GM04504 (cell line): ENCODE data around the gene AFTPH.
"Not testable (repeated sequence)": the region's sequence is repeated elsewhere in the genome, so short reads cannot be mapped to it uniquely, and the experiment has no call there.

Experiments used
- DNase-seq: peaks from one replicate; pipeline ENCODE4 v3.0.0-alpha.2; 2012; ENCODE audit warnings: low read depth

Gene AFTPH

DNA sequence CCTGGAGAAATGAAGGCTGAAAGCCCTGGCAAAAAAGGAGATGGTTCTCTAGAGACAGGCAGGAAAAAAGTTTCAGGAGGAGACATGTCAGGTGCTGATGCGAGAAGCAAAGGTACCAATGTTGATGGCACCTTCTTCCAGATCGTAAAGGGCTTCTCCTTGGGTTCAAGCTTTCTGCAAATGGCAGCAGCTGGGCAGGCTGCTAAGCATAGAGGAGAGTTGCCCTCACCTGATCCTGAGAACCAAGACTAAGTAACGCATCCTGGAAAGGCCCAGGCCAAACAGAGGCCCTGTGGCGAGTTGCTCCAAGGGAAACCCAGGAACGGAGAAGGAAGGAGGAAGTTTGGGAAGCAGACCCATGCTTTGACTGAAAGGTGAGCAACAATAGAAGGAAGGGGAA, 23.6 kb upstream of the AFTPH start:
- DNase-seq: no peak

DNA sequence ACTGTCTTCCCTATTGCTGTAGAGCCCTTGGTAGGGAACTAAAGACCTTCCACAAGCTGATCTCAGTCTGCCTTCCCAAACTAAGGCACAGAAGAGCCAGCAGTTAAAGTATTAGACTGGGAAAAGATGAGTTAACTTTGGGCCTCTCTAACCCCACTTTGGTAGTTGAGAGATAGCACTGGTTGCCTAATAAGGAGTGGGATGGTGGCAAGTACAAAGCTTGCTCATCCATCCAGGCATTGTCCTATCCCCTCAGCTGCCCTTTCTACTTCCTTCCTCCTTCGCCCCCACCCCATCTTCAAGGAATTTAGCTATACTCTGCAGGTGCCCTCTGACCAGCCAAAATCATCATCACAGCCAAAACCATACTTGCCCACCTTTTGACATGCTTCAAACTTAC, 22.2 kb upstream of the AFTPH start:
- DNase-seq: no peak

DNA sequence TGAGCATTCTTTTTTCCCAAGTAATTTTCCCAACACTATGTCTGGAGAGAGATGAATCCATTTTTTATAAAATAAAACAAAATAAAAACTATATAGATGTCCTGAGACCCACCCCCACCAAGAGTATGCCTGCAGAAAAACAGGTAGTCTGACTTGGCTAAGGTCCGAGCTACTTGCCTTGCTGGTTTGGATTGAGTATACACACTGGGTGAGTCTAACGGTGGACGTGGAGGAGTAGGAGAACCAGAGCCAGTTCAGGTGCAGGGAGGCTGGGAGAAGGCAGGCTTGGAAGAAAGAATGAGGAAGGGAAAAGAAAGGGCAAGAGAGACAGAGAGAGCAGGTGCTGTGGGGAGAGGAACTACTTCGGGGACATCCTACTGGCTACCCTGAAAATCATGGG, 21.3 kb upstream of the AFTPH start:
- DNase-seq: no peak

DNA sequence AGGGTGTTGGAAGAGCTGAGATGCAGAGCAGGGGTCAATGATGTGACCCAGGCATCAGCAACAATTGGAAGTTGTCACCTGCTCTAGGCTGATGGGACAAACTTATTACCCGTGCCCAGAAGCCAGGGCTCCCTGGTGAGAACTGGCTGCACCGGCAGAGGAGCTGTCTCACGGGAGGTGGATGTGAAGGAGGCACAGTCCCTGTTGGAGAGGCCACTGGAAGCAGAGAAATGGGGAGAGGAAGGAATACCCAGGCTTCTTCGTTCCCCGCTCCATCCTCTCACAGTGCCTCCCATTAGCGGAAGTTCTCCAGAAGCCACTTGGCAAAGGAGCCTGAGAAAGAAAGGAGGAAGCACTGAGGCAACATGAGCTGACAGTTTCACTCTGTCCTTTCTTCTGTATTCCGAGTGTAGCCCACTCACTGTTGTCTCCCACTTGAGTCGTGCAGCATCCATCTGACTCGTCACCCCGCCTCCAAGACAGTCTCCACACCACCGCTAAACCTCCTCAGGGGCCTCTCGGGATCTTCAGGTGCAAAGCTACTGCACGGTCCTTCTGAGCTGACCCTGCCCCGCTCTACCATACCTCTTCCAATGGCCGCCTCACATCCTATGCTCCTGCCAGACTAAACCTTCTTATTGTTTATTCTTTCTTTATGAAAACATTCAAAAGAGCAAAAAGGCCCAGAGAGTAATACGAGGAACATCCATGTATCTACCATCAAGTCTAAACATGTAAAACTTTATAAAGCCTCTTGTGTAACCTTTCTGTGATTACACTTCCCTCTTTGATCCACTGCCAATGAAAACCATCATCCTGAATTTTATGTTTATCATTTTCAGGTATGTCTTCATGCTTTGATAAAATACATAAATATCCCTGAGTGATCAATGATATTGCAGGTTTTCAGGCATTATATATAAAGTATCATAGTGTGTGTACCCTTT, 19.1 kb upstream of the AFTPH start:
- no peak for DNase-seq

DNA sequence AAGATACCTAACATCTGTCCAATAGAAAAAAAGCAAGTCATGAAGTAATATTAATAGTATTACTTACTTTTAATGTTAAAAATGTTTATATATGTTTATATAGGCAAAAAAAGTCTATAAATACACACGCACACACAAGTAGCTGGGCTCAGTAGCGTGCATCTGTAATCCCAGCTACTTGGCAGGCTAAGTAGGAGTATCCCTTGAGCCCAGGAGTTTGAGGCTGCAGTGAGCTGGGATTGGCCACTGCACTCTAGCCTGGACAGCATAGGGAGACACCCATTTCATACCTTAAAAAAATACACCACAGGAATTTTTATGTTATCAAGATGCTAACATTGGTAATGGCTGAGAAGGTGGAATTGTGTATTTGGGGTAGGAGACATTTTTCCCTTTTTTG, 17.4 kb upstream of the AFTPH start:
- DNase-seq: no peak

DNA sequence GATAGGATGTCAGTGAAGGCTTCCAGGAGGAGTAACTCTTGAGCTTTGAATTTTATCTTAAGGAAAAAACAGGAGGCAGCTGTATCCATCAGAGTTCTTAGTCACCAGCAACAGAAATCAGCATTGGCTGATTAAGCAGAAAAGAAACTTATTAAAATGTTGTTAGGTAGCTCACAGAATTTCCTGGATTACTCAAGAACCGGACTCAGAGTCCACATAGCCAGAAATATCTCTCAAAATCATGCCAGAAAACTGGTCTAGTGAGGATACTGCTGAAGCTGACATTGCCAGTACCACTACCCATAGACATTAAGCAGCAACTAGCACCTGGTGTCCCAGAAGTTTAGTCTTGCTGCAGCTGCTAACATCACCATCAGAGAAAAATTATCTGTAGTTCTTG, 10.1 kb upstream of the AFTPH start:
- DNase-seq: no peak

DNA sequence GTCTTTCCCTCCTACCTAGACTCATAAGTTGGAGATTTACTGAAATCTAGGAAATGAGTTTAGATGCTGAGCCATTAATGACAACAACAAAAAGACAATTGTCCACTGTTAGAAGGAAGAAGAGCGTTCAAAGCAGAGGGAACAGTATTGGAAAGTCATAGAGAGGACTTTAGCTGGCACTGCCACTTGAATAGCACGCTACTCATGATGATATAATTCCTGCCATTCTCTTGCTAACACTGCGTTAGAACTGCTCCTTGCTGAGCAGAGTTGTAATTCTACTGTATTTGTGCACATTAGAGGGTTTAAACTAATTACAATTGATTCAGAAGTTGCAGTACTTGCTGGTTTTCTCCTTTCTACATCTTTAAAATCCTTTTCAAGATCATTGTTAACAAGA, 9.0 kb upstream of the AFTPH start:
- DNase-seq: no peak

DNA sequence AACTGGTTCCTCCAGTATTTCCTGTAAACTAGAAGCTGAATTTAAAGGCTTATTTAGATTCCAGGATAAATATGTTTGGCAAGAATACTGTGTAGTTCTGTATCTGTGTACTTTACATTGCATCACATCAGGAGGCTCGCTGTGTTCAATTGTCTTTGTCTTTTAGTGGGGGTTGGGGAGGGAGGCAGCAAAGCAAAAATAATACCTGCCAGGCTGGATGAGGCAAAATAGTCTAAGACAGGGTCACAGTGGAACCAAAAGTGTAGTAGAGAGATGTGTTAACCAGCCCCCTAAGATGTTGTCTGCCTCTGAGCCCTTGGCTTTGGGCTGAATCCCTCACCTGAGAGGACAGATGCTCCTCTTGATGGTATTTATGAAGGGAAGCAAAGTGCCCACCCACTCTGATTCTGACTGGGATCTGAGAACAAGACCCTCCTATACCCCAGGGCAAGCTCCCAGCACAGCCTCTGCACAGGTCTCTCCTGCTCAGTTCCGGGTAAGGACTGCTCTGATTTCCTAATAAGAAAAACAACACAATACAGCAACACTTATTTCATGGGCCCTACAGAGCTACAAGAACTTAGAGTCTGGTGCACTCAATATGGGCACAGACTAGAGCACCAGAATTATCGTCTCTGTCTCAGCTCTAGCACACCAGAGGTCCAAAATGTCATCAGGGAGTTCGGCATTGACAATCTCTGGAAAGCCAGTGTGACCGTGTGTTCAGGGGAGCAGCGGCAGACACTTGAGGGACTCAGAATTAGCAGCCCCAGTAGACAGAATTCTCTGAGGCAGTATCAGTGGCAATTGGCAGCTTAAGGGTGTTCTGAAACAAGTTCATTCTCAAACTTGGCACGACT, 7.2 kb upstream of the AFTPH start:
- DNase-seq: no peak

DNA sequence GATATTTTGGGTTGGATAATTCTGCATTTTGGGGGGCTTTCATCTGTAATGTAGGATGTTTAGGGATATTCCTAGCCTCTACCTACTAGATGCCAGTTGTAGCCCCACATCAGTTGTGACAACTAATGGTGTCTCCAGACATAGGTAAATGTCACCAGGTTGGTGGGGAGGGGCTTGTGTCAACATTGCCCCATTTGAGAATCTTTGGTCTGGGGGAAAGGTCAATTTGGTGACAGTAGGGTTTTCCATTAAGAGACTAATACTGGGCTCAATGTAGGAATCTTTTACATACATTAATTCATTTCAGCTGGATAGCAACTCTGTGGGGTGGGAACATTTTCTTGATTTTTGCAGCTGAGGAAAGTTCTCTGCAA, 6.6 kb upstream of the AFTPH start:
- no peak for DNase-seq

DNA sequence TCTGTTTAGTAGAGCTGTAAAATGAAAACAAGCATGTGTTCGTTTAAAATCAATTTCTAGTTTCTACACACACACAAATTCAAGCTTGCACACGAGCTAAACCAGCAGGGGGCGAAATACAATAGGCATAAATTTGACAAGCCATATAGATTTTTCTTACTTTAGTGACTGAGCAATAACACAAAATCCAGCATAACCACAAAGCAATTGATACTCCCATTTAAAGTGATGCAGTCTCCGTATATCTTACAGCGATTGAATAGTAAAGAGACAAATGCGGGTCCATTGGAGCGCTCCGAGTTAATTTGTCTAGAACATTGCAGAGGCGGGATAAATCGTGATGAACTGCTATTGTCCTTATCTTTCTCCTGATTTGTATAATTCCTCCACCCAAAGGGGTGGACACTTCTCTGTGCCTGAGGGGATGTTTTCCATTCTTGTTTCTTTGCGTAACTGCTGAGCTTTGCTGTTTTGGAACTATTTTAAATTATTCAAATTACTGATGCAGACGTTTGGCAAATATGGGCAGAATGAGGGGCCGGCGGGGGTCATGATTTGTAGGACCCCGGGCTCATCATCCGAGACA, 1.2 kb upstream of the AFTPH start:
- DNase-seq: peak; percentile 54

DNA sequence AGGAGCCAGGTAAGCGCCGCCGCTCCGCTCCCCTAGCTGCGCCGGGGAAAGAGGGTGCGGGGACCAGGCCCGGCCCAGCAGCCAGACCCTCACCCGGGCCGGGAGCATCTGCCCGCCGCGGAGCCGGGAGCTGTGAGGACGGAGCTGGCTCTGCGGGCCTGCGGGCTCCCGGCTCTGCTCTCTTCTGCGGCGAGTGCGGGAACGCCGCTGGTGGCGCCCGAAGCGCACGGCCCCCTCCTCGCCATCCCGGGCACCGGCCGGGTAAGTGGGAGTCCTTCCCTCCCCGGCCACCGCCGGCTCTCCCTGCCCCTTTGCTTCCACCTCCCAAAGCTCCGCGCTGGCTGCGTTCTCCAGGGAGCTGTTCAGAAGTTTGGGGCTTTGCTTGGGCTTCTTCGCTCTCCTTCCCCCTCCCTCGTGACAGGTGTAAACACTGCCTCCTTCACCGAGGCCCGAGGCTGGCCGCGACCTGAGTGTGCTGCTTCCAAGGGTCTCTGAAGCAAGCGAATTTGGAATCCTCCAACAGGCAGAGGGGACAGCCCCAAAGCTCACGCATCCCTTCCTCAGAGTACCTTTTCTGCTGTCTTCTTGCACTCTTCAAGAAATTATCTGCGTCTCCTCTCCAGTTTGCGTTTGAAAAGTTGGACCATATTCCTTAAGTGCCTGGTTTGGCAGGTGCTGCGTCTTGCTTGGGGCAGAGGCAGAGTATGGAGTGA, 632 bp downstream of the AFTPH start:
- no peak for DNase-seq

DNA sequence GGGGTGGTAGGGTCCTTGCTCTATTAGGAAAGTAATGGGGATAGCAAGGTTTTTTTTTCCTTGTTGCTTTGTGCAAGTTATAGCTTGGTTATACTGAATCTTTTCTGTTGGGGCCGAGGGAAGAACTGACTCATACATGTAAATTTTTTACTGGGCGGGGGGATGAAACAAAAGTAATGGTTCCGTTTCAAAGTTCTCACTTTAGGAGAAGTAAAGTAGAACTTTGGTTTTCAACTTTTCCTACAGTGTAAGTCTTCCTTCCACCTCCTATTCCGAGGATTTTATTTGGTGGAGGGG, 1.1 kb downstream of the AFTPH start:
- no peak for DNase-seq

DNA sequence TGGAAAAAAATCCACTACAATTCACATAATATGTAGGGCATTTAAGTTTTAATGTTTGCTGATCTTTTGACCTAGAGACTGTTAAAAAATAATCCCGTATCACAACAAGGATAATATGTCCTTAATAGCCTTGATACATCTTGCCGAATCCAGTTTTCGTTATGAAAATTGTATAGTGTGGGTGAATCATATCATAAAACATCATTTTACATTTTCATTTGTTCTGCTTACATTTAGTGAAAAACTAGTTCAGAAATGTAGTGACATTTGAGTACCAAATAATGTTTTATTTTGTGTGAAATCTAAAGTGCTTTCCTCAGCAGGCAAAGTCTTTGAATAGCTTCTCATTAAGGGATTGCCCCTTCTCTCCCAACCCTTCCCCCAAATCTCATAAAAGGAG, 1.9 kb downstream of the AFTPH start:
- DNase-seq: no peak

DNA sequence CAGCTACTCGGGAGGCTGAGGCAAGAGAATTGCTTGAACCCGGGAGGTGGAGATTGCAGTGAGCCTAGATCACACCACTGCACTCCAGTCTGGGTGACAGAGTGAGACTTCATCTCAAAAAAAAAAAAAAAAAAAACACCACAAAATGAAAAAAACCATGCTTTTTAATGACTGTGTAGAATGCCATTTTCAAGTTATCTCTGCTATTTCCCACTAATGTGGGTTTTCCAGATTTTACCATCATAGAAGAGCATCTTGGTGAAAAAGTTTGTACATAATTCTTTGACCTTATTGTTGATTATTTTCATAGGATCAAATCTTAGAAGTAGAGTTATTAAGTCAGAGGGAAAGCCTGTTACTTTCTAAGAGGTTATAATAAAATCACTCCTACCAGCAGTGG, 6.8 kb downstream of the AFTPH start:
- not testable (repeated sequence) for DNase-seq

DNA sequence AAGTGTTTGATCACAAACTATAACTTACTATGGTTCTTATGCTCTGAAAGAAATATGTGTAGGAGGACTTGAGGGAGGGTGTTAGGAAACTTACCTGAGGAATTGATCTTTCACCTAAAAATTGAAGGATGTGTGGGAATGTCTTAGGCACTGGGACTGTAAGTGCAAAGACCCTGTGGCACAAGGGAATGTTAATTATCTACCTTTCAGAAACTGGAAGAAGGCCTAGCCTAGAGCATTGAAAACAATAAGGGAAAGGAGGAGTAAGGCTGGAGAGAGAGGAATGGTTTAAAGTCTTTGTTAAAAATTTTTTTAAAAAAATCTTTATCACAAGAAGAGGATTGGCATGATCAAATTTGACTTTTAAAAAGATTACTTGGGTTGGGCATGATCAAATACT, 7.9 kb downstream of the AFTPH start:
- no peak for DNase-seq

DNA sequence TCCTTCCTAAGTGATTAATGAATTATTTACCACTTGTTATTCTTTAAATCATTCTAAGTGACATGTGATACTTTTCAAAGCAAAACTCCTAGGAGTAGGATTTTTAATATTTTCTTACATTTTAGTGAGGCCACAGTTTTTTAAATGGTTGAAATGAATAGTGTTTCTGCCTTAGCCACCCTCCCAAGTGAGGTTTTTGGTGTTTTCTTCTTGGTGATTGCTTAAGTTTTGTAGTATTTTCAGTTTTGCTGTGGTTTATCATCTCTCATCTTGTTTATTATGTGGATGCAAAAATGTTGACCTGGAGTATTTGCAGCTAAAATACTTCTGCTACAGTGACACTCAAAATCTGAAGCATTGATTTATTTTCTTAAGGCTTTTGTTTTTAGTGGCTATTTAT, 9.8 kb downstream of the AFTPH start:
- no peak for DNase-seq

DNA sequence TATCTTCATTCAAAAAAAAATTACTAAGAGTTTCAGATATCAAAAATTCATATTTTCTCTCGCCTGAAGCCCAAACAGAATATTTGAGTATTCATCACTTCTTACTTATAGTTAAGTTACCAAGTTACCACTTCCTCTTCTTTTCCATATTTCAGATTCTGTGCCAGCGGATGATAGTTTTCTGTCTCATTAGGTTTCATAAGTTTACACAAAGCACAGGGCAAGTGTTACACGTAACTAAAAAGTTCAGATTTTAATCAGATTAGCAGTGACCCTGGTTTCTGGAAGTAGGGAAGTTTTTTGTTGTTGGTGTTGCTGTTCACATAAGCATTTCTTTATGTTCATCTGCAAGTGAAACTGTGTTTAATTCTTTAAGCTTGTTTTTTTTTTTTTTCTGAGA, 10.2 kb downstream of the AFTPH start:
- no peak for DNase-seq

DNA sequence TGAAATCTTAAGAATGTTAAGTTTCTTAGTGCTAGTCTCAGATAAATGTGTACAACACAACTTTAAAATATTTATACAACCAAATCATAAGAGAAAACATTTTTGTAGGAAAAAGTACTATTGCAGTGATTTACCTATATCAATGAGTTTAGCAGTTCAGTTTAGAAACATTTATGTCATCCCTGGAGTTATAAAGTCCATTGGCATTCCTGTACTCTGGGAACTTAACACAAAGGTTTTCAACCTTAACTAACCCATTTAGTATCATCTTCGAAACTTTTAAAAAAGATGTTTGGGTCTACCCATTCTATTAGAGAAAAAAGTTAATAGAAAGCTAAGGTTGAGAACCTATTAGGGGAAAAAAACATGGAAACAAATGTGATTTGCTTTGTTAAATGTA, 10.9 kb downstream of the AFTPH start:
- no peak for DNase-seq

DNA sequence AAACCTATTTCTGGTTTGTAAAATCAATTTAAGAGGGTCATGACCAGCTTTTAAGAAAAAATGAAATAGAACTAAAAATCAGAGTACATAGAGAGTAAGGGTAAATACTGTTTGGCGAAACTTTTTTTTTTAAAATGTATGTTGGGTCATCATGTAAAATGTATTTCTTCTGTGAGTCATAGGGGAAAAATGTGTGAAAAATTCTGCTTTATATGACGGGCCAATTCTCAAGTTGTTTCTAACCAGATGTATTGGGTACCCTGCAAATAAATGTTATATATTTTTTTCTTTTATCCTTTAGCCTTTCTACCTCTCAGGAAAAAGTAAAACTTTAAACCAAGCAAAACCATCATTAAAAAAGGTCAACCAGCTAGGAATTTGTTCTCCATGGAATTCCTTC, 13.9 kb downstream of the AFTPH start:
- no peak for DNase-seq

DNA sequence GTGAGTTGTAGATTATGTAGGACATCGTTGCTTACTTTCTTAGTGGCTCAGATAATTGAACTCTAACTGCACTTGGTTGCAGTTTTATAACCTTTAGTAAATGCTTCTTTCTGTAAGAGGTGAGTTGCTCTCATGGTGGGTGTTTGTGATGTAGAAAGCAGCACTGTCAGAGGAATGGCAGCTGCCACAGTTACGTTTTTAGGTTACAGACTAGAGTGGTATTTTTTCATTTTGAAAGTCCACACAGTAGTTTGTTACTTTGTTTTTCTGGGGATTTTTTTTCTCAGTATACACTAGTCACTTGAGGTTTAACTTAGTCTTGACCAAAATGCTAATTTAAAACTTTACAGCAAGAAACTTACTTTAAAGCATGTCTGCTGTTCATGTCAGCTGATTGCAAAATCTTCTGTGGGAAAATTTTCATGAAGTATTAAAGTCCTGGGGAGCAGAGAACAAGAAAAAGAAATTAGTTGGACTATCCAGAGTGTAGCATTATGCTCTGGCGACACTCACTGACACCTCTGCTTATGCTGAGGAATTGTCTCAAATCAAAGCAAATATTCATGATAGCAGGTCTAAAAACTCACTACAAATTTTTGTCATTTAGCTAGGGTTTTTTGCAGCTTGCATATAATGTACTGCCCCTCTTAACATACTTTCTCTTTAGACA, 14.8 kb downstream of the AFTPH start:
- DNase-seq: no peak

DNA sequence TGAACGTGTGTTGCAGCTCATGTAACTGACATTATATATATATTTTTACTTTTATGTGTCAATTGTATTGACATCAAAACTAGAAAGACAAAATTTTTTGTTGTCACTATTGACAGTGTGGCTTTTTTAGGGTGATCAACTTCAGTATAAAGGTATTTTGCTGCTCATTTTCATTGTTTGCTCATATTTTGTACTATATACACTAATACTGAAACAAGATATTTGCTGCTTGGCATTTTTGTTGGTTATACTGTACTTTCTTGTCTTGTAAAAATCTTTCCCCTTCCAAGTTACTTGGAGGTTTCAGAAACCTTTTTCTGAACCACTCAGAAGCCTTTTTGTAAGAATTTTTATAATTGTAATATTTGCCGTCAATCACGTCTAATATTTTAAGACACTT, 16.5 kb downstream of the AFTPH start:
- no peak for DNase-seq

DNA sequence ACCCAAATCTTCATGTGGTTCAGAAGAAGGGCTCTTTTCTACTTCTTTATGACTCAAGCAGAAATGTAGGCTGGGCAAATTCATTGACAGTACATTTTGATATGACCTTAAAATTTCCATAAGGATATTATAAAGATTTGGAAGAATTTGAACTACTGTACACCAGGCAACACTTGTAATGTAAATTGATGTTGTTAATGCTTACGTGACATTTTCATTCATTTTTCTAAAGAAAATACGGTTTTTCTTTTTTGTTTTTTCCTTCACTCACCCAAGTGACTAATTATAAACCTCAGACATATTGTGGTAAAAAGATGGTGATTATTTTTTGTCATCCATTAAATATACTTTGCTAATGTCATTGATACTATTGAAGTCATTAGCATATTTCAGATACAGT, 17.4 kb downstream of the AFTPH start:
- no peak for DNase-seq
